Measurements from ENCODE around the gene PTCRA. TPM values are rescaled to one million over a fixed set of nuclear protein-coding genes. Genes with fewer than 3 reads are reported as not detected.

PTCRA gene
- total and polyA plus RNA-seq, 8 donors: 0.66 TPM; not detected in 7

DNA sequence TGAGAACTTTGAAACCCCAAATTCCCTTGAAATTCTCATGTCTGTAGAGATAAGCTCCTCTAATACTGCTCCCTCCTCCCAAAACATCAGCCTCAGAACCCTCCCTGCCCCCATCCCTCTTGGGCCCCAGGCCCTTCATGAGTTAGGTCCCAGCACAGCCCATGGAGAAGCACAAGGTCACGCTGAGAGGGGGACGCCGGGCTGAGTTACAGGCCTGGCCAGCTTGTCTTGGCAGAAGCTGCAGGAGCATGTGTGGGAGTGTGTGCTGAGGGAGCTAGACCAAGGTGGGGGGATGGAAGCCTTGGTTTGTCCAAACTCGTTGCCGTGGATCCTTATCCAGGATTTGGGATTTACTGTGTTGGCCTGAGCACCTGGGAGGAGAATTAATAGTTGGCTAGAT is 8.5 kb upstream of the PTCRA start:
- intact Hi-C loops (cut with DNase I): loop anchor here in 2 of 3 donors (5.0 to 10.0 kb wide), 2 partner anchors 235 to 237 kb away; no protein-coding TSS in a partner anchor
- no peak for FAIRE-seq
- H3K4me3 ChIP-seq: no peak overlapping the region
- 31 to 37% methylated on average over 5 of the region's 5 CpGs for WGBS, 2 donors
- no peak overlapping the region for H3K27ac ChIP-seq
- ATAC-seq: no peak
- no peaks in the 10 kb centered on the region for H3K9me3 ChIP-seq
- H3K27me3 ChIP-seq: no peaks in the 10 kb centered on the region
- no peaks in the 10 kb centered on the region for H3K36me3 ChIP-seq
- TF ChIP-seq, protein P1, sequence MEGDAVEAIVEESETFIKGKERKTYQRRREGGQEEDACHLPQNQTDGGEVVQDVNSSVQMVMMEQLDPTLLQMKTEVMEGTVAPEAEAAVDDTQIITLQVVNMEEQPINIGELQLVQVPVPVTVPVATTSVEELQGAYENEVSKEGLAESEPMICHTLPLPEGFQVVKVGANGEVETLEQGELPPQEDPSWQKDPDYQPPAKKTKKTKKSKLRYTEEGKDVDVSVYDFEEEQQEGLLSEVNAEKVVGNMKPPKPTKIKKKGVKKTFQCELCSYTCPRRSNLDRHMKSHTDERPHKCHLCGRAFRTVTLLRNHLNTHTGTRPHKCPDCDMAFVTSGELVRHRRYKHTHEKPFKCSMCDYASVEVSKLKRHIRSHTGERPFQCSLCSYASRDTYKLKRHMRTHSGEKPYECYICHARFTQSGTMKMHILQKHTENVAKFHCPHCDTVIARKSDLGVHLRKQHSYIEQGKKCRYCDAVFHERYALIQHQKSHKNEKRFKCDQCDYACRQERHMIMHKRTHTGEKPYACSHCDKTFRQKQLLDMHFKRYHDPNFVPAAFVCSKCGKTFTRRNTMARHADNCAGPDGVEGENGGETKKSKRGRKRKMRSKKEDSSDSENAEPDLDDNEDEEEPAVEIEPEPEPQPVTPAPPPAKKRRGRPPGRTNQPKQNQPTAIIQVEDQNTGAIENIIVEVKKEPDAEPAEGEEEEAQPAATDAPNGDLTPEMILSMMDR (IDR thresholded peaks at IDR 0.05): no peak
- H3K4me1 ChIP-seq: peaks cover 0 to 9% (median 5%) of the 10 kb centered on the region in 3 donors
- peak in 1 of 6 donors; percentile 44 for DNase-seq

GRCh38 chr6:42909835-42910234 is 6.0 kb upstream of the PTCRA start:
- Histone ChIP-seq H3K27ac (no peak overlapping the region), H3K27me3 (no peaks in the 10 kb centered on the region), H3K4me1 (no peaks in the 10 kb centered on the region), H3K36me3 (no peaks in the 10 kb centered on the region), H3K9me3 (no peaks in the 10 kb centered on the region), H3K4me3 (no peak overlapping the region)
- WGBS, 2 donors: 82 to 89% methylated on average over 10 of the region's 10 CpGs
- ATAC-seq: no peak
- intact Hi-C loops (cut with DNase I): loop anchor here in 2 of 3 donors (5.0 to 10.0 kb wide), 2 partner anchors 232 to 235 kb away; no protein-coding TSS in a partner anchor
- TF ChIP-seq, protein P1 (IDR thresholded peaks at IDR 0.05): no peak
- no peak for DNase-seq
- no peak for FAIRE-seq

GRCh38 chr6:42911171-42912021 is 4.5 kb upstream of the PTCRA start:
- Histone ChIP-seq H3K36me3 (no peaks in the 10 kb centered on the region), H3K4me1 (no peaks in the 10 kb centered on the region), H3K27ac (peak overlapping the region in 1 of 4 donors; percentile 51), H3K9me3 (no peaks in the 10 kb centered on the region), H3K27me3 (no peaks in the 10 kb centered on the region), H3K4me3 (peak overlapping the region in 2 of 4 donors; percentile 10 to 29)
- peak in 1 of 6 donors; percentile 30 for DNase-seq
- intact Hi-C loops (cut with DNase I): no loop called here
- TF ChIP-seq, protein P1 (IDR thresholded peaks at IDR 0.05): no peak
- no peak for FAIRE-seq
- peak; percentile 43 to 77 (median 68) for ATAC-seq
- WGBS, 2 donors: 24 to 26% methylated on average over 43 to 49 of the region's 49 CpGs

- Histone ChIP-seq H3K27me3 (no peaks in the 10 kb centered on the region), H3K36me3 (no peaks in the 10 kb centered on the region), H3K9me3 (no peaks in the 10 kb centered on the region), H3K27ac (no peak overlapping the region), H3K4me3 (no peak overlapping the region), H3K4me1 (no peaks in the 10 kb centered on the region)
- intact Hi-C loops (cut with DNase I): no loop called here
- no peak for ATAC-seq
- TF ChIP-seq, protein P1 (IDR thresholded peaks at IDR 0.05): no peak
- DNase-seq: no peak
- 79 to 87% methylated on average over 4 of the region's 4 CpGs for WGBS, 2 donors
- FAIRE-seq: no peak
Observed at GRCh38 chr6:42914546-42914945, 1.3 kb upstream of the PTCRA start.

GRCh38 chr6:42916288-42916687 is 435 bp downstream of the PTCRA start:
- DNase-seq: no peak
- H3K9me3 ChIP-seq: no peaks in the 10 kb centered on the region
- FAIRE-seq: no peak
- ATAC-seq: no peak
- WGBS, 2 donors: 90 to 97% methylated on average over 1 of the region's 1 CpG
- H3K27ac ChIP-seq: no peak overlapping the region
- TF ChIP-seq, protein P1 (IDR thresholded peaks at IDR 0.05): no peak
- no peaks in the 10 kb centered on the region for H3K36me3 ChIP-seq
- H3K4me1 ChIP-seq: no peaks in the 10 kb centered on the region
- intact Hi-C loops (cut with DNase I): no loop called here
- no peak overlapping the region for H3K4me3 ChIP-seq
- no peaks in the 10 kb centered on the region for H3K27me3 ChIP-seq

All from pancreas (tissue), 10 donors.